Tongue (tissue), 2 donors: Measurements from ENCODE around the gene MYO16. TPM values are rescaled to one million over a fixed set of nuclear protein-coding genes. Genes with fewer than 3 reads are reported as not detected.

Experiments
- DNase-seq: peaks from one replicate; pipeline ENCODE4 v3.0.0-alpha.2; 2015
- total RNA-seq: library from RNA; depleted of rRNA; stranded (reverse); fragments of >200 nt; gene quantifications from one replicate; pipeline ENCODE4 v1.2.3, GENCODE V29; 2014

Gene MYO16
- 12.2 TPM for total RNA-seq

GRCh38 chr13:108629181-108629752, at the start of gene MYO16:
Gene MYO16 (plus strand): TSS chr13:108629611. CDS start chr13:108629845, 234 bp downstream.
- peak; percentile 45 for DNase-seq

GRCh38 chr13:108586826-108587225, 42.6 kb upstream of the MYO16 start:
- no peak for DNase-seq

GRCh38 chr13:108588516-108588915, 40.9 kb upstream of the MYO16 start:
- DNase-seq = no peak

- DNase-seq = no peak
Observed at GRCh38 chr13:108594153-108594552, 35.3 kb upstream of the MYO16 start.

GRCh38 chr13:108595436-108596274, 33.8 kb upstream of the MYO16 start:
- peak; percentile 50 for DNase-seq

- DNase-seq = no peak
Observed at GRCh38 chr13:108597943-108598342, 31.5 kb upstream of the MYO16 start.

GRCh38 chr13:108606424-108606823, 23.0 kb upstream of the MYO16 start:
- DNase-seq = no peak

GRCh38 chr13:108609353-108609752, 20.1 kb upstream of the MYO16 start:
- DNase-seq = peak; percentile 41

GRCh38 chr13:108610507-108610906, 18.9 kb upstream of the MYO16 start:
- no peak for DNase-seq

GRCh38 chr13:108615241-108615640, 14.2 kb upstream of the MYO16 start:
- no peak for DNase-seq

- DNase-seq = no peak
Observed at GRCh38 chr13:108618233-108618632, 11.2 kb upstream of the MYO16 start.

- DNase-seq = no peak
Observed at GRCh38 chr13:108621462-108621861, 7.9 kb upstream of the MYO16 start.

GRCh38 chr13:108624108-108624507, 5.3 kb upstream of the MYO16 start:
- DNase-seq = no peak

GRCh38 chr13:108624979-108625378, 4.4 kb upstream of the MYO16 start:
- DNase-seq = no peak

GRCh38 chr13:108629988-108630387, 577 bp downstream of the MYO16 start:
- no peak for DNase-seq

- DNase-seq = no peak
Observed at GRCh38 chr13:108632649-108633167, 3.3 kb downstream of the MYO16 start.

GRCh38 chr13:108638901-108639300, 9.5 kb downstream of the MYO16 start:
- no peak for DNase-seq

GRCh38 chr13:108643646-108644353, 14.4 kb downstream of the MYO16 start:
- no peak for DNase-seq

- DNase-seq = no peak
Observed at GRCh38 chr13:108645376-108645775, 16.0 kb downstream of the MYO16 start.

GRCh38 chr13:108650271-108650670, 20.9 kb downstream of the MYO16 start:
- no peak for DNase-seq

GRCh38 chr13:108656742-108657141, 27.3 kb downstream of the MYO16 start:
- no peak for DNase-seq

GRCh38 chr13:108657519-108657918, 28.1 kb downstream of the MYO16 start:
- no peak for DNase-seq

- DNase-seq = no peak
Observed at GRCh38 chr13:108662528-108662927, 33.1 kb downstream of the MYO16 start.
